Hepatocyte (in vitro differentiated cells): ENCODE results near the gene KIF26B. TPM values are rescaled to one million over a fixed set of nuclear protein-coding genes. Genes with fewer than 3 reads are reported as not detected.

Experiments used
- DNase-seq: peaks from one replicate; pipeline ENCODE4 v3.0.0-alpha.2; 2016; ENCODE audit warnings: low spot score
- H2AFZ ChIP-seq: fragments of 200-600 bp; sonication (generic); 2 replicates; pipeline ENCODE4 v1.6.0; 2016; ENCODE audit warnings: antibody characterized with exemption, mild to moderate bottlenecking
- H3K27ac ChIP-seq: fragments of 200-600 bp; sonication (generic); 2 replicates; pipeline ENCODE4 v1.5.1; 2016; ENCODE audit warnings: mild to moderate bottlenecking
- H3K27me3 ChIP-seq: fragments of 200-600 bp; sonication (generic); 2 replicates; pipeline ENCODE4 v1.6.1; 2016
- H3K36me3 ChIP-seq: fragments of 200-600 bp; sonication (generic); replicated peaks from 2 replicates; pipeline ENCODE4 v1.5.1; 2016; ENCODE audit warnings: low read depth; ENCODE audit not compliant: insufficient read depth
- H3K4me1 ChIP-seq: fragments of 200-600 bp; sonication (generic); 2 replicates; pipeline ENCODE4 v1.5.1; 2016; ENCODE audit warnings: mild to moderate bottlenecking, moderate library complexity; ENCODE audit not compliant: insufficient read depth
- H3K4me2 ChIP-seq: fragments of 200-600 bp; sonication (generic); 2 replicates; pipeline ENCODE4 v1.6.0; 2016
- H3K4me3 ChIP-seq: fragments of 200-600 bp; sonication (generic); 2 replicates; pipeline ENCODE4 v1.5.1; 2016; ENCODE audit warnings: mild to moderate bottlenecking
- H3K79me2 ChIP-seq: fragments of 200-600 bp; sonication (generic); 2 replicates; pipeline ENCODE4 v1.6.0; 2017; ENCODE audit warnings: mild to moderate bottlenecking
- H3K9me2 ChIP-seq: fragments of 200-600 bp; sonication (generic); replicated peaks from 2 replicates; pipeline ENCODE4 v1.6.0; 2017; ENCODE audit warnings: mild to moderate bottlenecking; ENCODE audit not compliant: insufficient read depth
- H3K9me3 ChIP-seq: fragments of 200-600 bp; sonication (generic); 2 replicates; pipeline ENCODE4 v1.5.1; 2016; ENCODE audit warnings: low read depth, mild to moderate bottlenecking
- H4K20me1 ChIP-seq: fragments of 200-600 bp; sonication (generic); 2 replicates; pipeline ENCODE4 v1.6.0; 2016; ENCODE audit warnings: mild to moderate bottlenecking; ENCODE audit not compliant: insufficient read depth, poor library complexity, severe bottlenecking
- EZH2 ChIP-seq: fragments of 200-600 bp; sonication (generic); IDR thresholded peaks from 2 replicates; pipeline ENCODE4 v1.6.1; 2016; ENCODE audit warnings: antibody characterized with exemption, mild to moderate bottlenecking, borderline replicate concordance
- EZH2phosphoT487 ChIP-seq: fragments of 200-600 bp; sonication (generic); IDR thresholded peaks from one replicate; pipeline ENCODE4 v1.6.1; 2018; ENCODE audit warnings: antibody characterized with exemption, mild to moderate bottlenecking, low read depth, moderate library complexity; ENCODE audit not compliant: unreplicated experiment, severe bottlenecking
- whole genome bisulfite sequencing: methylation state at CpG from one replicate; pipeline ENCODE4 v1.1.6; 2016; ENCODE audit warnings: low lambda C conversion rate; ENCODE audit errors: missing lambda C conversion rate; 5-methylcytosine and 5-hydroxymethylcytosine counted together
- polyA plus RNA-seq: library from polyadenylated mRNA; unstranded; fragments of >200 nt; fragmentation: Nextera tagmentation; extraction: Ambion mirVana; gene quantifications from 2 replicates; pipeline ENCODE4 v1.2.1, GENCODE V29; 2016
- total RNA-seq: library from RNA; depleted of rRNA; stranded (reverse); fragments of >200 nt; gene quantifications from 2 replicates; pipeline ENCODE4 v1.2.3, GENCODE V29; 2014
- TF ChIP-seq, protein P1 (sequence below): fragments of 200-600 bp; sonication (generic); IDR thresholded peaks from 2 replicates; pipeline ENCODE4 v1.5.1; 2016; ENCODE audit warnings: antibody characterized with exemption, mild to moderate bottlenecking; ENCODE audit not compliant: poor library complexity

The KIF26B gene
- total and polyA plus RNA-seq, 2 experiments from 2014 or later: 12.7 to 21.6 TPM

DNA sequence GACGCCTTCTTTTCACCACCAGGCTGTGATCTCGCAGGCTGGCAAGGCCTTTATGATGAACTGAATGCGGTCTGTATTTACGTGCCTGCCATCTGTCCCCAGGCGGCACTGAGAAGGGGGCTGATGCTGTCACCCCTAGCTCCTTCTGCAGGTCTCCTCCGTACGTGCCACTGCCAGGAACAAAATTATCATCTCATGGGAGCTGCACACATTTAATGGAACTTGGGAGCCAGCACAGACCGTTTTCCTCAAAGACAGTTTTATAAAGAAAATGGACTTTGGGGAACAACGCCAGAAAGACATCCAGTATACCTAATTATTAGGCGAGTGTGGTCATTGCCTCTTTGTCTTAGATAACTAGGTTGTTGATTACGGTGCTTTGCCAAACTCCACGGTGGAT, 434.5 kb downstream of the KIF26B start:
- TF ChIP-seq EZH2: no peak
- TF ChIP-seq, protein P1, sequence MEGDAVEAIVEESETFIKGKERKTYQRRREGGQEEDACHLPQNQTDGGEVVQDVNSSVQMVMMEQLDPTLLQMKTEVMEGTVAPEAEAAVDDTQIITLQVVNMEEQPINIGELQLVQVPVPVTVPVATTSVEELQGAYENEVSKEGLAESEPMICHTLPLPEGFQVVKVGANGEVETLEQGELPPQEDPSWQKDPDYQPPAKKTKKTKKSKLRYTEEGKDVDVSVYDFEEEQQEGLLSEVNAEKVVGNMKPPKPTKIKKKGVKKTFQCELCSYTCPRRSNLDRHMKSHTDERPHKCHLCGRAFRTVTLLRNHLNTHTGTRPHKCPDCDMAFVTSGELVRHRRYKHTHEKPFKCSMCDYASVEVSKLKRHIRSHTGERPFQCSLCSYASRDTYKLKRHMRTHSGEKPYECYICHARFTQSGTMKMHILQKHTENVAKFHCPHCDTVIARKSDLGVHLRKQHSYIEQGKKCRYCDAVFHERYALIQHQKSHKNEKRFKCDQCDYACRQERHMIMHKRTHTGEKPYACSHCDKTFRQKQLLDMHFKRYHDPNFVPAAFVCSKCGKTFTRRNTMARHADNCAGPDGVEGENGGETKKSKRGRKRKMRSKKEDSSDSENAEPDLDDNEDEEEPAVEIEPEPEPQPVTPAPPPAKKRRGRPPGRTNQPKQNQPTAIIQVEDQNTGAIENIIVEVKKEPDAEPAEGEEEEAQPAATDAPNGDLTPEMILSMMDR: no peak
- no peak for TF ChIP-seq EZH2phosphoT487
- WGBS: 63% methylated on average over 12 of the region's 12 CpGs
- Histone ChIP-seq H3K36me3 (no peaks in the 10 kb centered on the region), H3K79me2 (peaks cover under 1% of the 10 kb centered on the region), H3K4me1 (peaks cover 33% of the 10 kb centered on the region), H4K20me1 (no peaks in the 10 kb centered on the region), H3K27me3 (no peaks in the 10 kb centered on the region), H3K4me3 (no peak overlapping the region), H3K4me2 (peak overlapping the region; percentile 1), H2AFZ (no peak overlapping the region), H3K9me2 (no peaks in the 10 kb centered on the region), H3K9me3 (no peaks in the 10 kb centered on the region), H3K27ac (peak overlapping the region; percentile 58)
- no peak for DNase-seq

DNA sequence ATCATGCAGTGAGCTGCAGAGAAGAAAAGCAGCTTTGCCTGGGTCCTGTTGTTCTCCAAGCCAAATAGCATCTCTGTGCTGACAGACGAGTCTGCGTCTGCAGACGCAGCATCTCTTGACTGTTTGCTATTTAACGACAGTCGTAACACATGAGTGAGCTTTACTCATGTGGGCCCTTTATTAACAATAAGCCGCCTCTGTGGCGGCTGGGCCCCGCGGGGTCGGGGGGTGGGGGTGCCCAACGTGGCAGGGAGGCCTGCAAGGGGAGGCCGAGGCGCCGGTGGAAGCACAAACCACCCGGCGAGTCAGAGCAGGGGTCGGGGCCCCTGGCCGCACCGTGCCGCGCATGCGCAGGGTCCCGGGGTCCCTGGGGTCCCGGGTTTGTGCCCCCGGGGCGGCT, 435.1 kb downstream of the KIF26B start:
- Histone ChIP-seq H3K4me1 (peaks cover 27% of the 10 kb centered on the region), H4K20me1 (no peaks in the 10 kb centered on the region), H3K79me2 (peaks cover 3% of the 10 kb centered on the region), H3K27me3 (no peaks in the 10 kb centered on the region), H3K4me3 (no peak overlapping the region), H3K27ac (peak overlapping the region; percentile 58), H3K9me3 (no peaks in the 10 kb centered on the region), H3K36me3 (no peaks in the 10 kb centered on the region), H3K4me2 (peak overlapping the region; percentile 1), H2AFZ (no peak overlapping the region), H3K9me2 (no peaks in the 10 kb centered on the region)
- DNase-seq: no peak
- 81% methylated on average over 24 of the region's 26 CpGs for WGBS
- TF ChIP-seq, protein P1: no peak
- TF ChIP-seq EZH2: no peak

DNA sequence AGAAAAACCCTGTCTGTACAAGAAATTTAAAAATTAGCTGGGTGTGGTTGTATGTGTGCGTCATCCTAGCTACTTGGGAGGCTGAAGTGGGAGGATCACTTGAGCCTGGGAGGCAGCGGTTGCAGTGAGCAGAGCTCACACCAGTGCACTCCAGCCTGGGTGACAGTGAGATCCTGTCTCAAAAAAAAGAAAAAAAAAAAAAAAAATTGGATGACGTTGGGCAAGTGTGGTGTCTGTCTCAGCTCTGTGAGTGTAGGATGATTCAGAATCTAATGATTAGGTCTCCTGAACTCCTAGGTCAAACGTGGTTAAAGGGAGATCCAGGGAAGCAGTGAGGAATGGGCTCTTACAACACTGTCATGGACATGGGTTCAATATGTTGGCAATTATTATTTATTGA, 435.9 kb downstream of the KIF26B start:
- H3K4me3 ChIP-seq: no peak overlapping the region
- H3K9me2 ChIP-seq: no peaks in the 10 kb centered on the region
- no peaks in the 10 kb centered on the region for H3K36me3 ChIP-seq
- no peak overlapping the region for H2AFZ ChIP-seq
- peak overlapping the region; percentile 58 for H3K27ac ChIP-seq
- peaks cover 22% of the 10 kb centered on the region for H3K4me1 ChIP-seq
- TF ChIP-seq EZH2phosphoT487: no peak
- peaks cover 5% of the 10 kb centered on the region for H3K79me2 ChIP-seq
- no peaks in the 10 kb centered on the region for H3K27me3 ChIP-seq
- no peaks in the 10 kb centered on the region for H4K20me1 ChIP-seq
- no peak for DNase-seq
- H3K9me3 ChIP-seq: no peaks in the 10 kb centered on the region
- no peak overlapping the region for H3K4me2 ChIP-seq
- 82% methylated on average over 4 of the region's 4 CpGs for WGBS

DNA sequence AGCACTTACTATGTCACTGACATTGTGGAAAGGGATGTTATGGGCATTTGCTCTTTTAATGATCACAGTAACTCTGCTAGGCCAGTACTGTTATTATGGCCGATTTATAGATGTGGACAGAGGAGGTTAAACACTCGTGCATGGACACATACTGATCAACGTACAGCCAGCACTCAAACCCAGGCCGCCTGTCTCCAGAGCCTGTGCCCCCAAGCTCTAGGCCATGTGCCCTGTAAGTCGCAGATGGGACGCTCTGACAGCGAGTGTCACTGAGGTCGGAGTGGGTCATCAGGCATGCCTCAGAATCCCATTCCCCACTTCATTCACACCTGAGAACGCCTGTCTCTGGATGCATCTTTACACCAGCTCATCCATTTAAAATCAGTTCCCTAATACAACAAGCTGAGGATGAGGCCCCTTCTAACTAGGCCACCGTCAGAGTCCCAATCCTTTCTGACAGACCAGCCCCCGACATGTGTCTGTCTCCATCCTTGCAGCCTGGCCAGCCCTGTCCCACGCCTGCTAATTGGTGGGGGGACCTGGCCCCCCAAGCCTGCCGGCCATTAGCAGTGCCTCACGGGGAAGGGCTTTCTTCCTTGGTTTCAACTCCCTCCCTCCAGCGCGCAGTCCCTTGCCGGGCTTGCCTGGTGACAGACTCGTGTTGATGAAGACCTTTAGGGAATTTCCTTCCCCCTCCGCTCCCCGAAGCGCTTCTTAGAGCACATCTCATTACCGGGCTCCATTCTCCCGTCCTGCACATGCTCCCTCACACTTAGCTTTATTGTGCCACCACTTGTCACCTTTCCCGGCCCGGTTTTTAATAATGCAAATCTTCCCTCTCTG, 436.8 kb downstream of the KIF26B start:
- Histone ChIP-seq H3K36me3 (no peaks in the 10 kb centered on the region), H4K20me1 (no peaks in the 10 kb centered on the region), H3K9me2 (no peaks in the 10 kb centered on the region), H3K4me2 (no peak overlapping the region), H3K79me2 (peaks cover 12% of the 10 kb centered on the region), H2AFZ (no peak overlapping the region), H3K4me3 (no peak overlapping the region), H3K27me3 (no peaks in the 10 kb centered on the region), H3K27ac (no peak overlapping the region), H3K9me3 (no peaks in the 10 kb centered on the region), H3K4me1 (peaks cover 17% of the 10 kb centered on the region)
- TF ChIP-seq, protein P1: no peak
- TF ChIP-seq EZH2phosphoT487 (no peak), EZH2 (no peak)
- WGBS: 92% methylated on average over 25 of the region's 25 CpGs
- DNase-seq: no peak
